Large intestine (tissue), 12 donors: ENCODE results near the gene COL6A5. TPM values are rescaled to one million over a fixed set of nuclear protein-coding genes. Genes with fewer than 3 reads are reported as not detected.

Experiments used
- DNase-seq, 2 donors: peaks; one replicate each; pipeline versions ENCODE4 v3.0.0 to v3.0.0-alpha.2; 2013
- H3K27ac ChIP-seq: one replicate; pipeline ENCODE4 v1.5.1; 2013; ENCODE audit warnings: low read length
- H3K27me3 ChIP-seq: 2 replicates; pipeline ENCODE4 v1.6.1; 2013; ENCODE audit warnings: low read length; ENCODE audit not compliant: control insufficient read depth, insufficient read depth
- H3K36me3 ChIP-seq: 2 replicates; pipeline ENCODE4 v1.6.1; 2013; ENCODE audit warnings: low read length; ENCODE audit not compliant: control insufficient read depth, insufficient read depth
- H3K4me1 ChIP-seq: one replicate; pipeline ENCODE4 v1.6.1; 2013; ENCODE audit warnings: low read length; ENCODE audit not compliant: control insufficient read depth, insufficient read depth
- H3K4me3 ChIP-seq: one replicate; pipeline ENCODE4 v1.5.1; 2013; ENCODE audit warnings: low read length
- H3K9me3 ChIP-seq: one replicate; pipeline ENCODE4 v1.6.1; 2013; ENCODE audit warnings: mild to moderate bottlenecking, low read depth, low read length, moderate library complexity; ENCODE audit not compliant: control insufficient read depth
- whole genome bisulfite sequencing: methylation state at CpG from one replicate; pipeline ENCODE4 v1.1.5; 2013; ENCODE audit warnings: low lambda C conversion rate; ENCODE audit not compliant: insufficient coverage; 5-methylcytosine and 5-hydroxymethylcytosine counted together
- long read RNA-seq, 11 donors: transcript quantifications; one replicate each; lab custom pipeline, GENCODE V29; 2026
- polyA plus RNA-seq: library from polyadenylated mRNA; unstranded; fragments of 120-200 nt; gene quantifications from one replicate; pipeline ENCODE4 v1.2.1, GENCODE V29; 2013

Gene COL6A5
- 2.2 TPM for polyA plus RNA-seq
- long read RNA-seq, donor 1, result 0 reads
- long read RNA-seq, donor 2, partial matches to known transcripts, result 0 of 1 reads
- long read RNA-seq, donor 2, other reads (novel, unspliced or antisense), result 0 of 1 reads
- long read RNA-seq, donor 3, result 0 reads
- long read RNA-seq, donor 4, result 0 reads
- long read RNA-seq, donor 5, result 0 reads
- long read RNA-seq, donor 6, result 0 reads
- long read RNA-seq, donor 7, result 0 reads
- long read RNA-seq, donor 8, result 0 reads
- long read RNA-seq, donor 9, result 0 reads
- long read RNA-seq, donor 10, partial matches to known transcripts, result 0 of 1 reads
- long read RNA-seq, donor 10, other reads (novel, unspliced or antisense), result 0 of 1 reads
- long read RNA-seq, donor 11, result 0 reads

GRCh38 chr3:130345487-130346079 is at the start of gene COL6A5:
TSS of gene COL6A5 (plus strand) at chr3:130345672. CDS start at chr3:130373639, 27,967 bp downstream.
- DNase-seq, result no peak
- peaks cover 22% of the 10 kb centered on the region for H3K27me3 ChIP-seq
- WGBS, result no CpG with 5 or more reads among the region's 41 CpGs
- H3K36me3 ChIP-seq, result no peaks in the 10 kb centered on the region
- H3K9me3 ChIP-seq, result no peaks in the 10 kb centered on the region
- no peak within 1 kb of the TSS for H3K27ac ChIP-seq
- H3K4me1 ChIP-seq, result no peaks in the 10 kb centered on the region
- no peak within 1 kb of the TSS for H3K4me3 ChIP-seq

GRCh38 chr3:130299531-130299930 is 45.9 kb upstream of the COL6A5 start:
- H3K4me3 ChIP-seq, result no peak overlapping the region
- H3K9me3 ChIP-seq, result no peaks in the 10 kb centered on the region
- H3K27me3 ChIP-seq, result no peaks in the 10 kb centered on the region
- no peak for DNase-seq
- H3K27ac ChIP-seq, result no peak overlapping the region
- no peaks in the 10 kb centered on the region for H3K4me1 ChIP-seq
- H3K36me3 ChIP-seq, result no peaks in the 10 kb centered on the region
- WGBS, result no CpG with 5 or more reads among the region's 2 CpGs

GRCh38 chr3:130300888-130301287 is 44.6 kb upstream of the COL6A5 start:
- no peak overlapping the region for H3K4me3 ChIP-seq
- H3K4me1 ChIP-seq, result no peaks in the 10 kb centered on the region
- H3K9me3 ChIP-seq, result no peaks in the 10 kb centered on the region
- no peak for DNase-seq
- H3K36me3 ChIP-seq, result no peaks in the 10 kb centered on the region
- H3K27me3 ChIP-seq, result no peaks in the 10 kb centered on the region
- WGBS, result 100% methylated on average over 4 of the region's 11 CpGs
- H3K27ac ChIP-seq, result no peak overlapping the region

GRCh38 chr3:130310109-130310508 is 35.4 kb upstream of the COL6A5 start:
- WGBS, result 80% methylated on average over 1 of the region's 4 CpGs
- Histone ChIP-seq H3K27me3 (no peaks in the 10 kb centered on the region), H3K9me3 (no peaks in the 10 kb centered on the region), H3K4me1 (no peaks in the 10 kb centered on the region), H3K36me3 (no peaks in the 10 kb centered on the region), H3K27ac (no peak overlapping the region), H3K4me3 (no peak overlapping the region)
- no peak for DNase-seq

GRCh38 chr3:130312374-130312773 is 33.1 kb upstream of the COL6A5 start:
- Histone ChIP-seq H3K4me3 (no peak overlapping the region), H3K27ac (no peak overlapping the region), H3K9me3 (no peaks in the 10 kb centered on the region), H3K36me3 (no peaks in the 10 kb centered on the region), H3K4me1 (no peaks in the 10 kb centered on the region), H3K27me3 (no peaks in the 10 kb centered on the region)
- no peak for DNase-seq

- Histone ChIP-seq H3K27ac (no peak overlapping the region), H3K4me1 (no peaks in the 10 kb centered on the region), H3K36me3 (no peaks in the 10 kb centered on the region), H3K9me3 (no peaks in the 10 kb centered on the region), H3K4me3 (no peak overlapping the region), H3K27me3 (no peaks in the 10 kb centered on the region)
- DNase-seq, result peak; percentile 4 to 15
- 60% methylated on average over 1 of the region's 2 CpGs for whole genome bisulfite sequencing
These were observed 29.3 kb upstream of the COL6A5 start for GRCh38 chr3:130316169-130316568.

GRCh38 chr3:130323503-130323902 is 22.0 kb upstream of the COL6A5 start:
- no peaks in the 10 kb centered on the region for H3K9me3 ChIP-seq
- no peak overlapping the region for H3K27ac ChIP-seq
- H3K36me3 ChIP-seq, result no peaks in the 10 kb centered on the region
- H3K4me3 ChIP-seq, result no peak overlapping the region
- no peaks in the 10 kb centered on the region for H3K4me1 ChIP-seq
- no peaks in the 10 kb centered on the region for H3K27me3 ChIP-seq
- no peak for DNase-seq
- WGBS, result no CpG with 5 or more reads among the region's 1 CpG

GRCh38 chr3:130340766-130341165 is 4.7 kb upstream of the COL6A5 start:
- H3K27me3 ChIP-seq, result peaks cover 14% of the 10 kb centered on the region
- H3K4me1 ChIP-seq, result no peaks in the 10 kb centered on the region
- no peaks in the 10 kb centered on the region for H3K9me3 ChIP-seq
- no peak overlapping the region for H3K4me3 ChIP-seq
- H3K36me3 ChIP-seq, result no peaks in the 10 kb centered on the region
- no peak for DNase-seq
- 60% methylated on average over 1 of the region's 1 CpG for WGBS
- H3K27ac ChIP-seq, result no peak overlapping the region

GRCh38 chr3:130341388-130341787 is 4.1 kb upstream of the COL6A5 start:
- no peak overlapping the region for H3K27ac ChIP-seq
- no peaks in the 10 kb centered on the region for H3K4me1 ChIP-seq
- H3K9me3 ChIP-seq, result no peaks in the 10 kb centered on the region
- no peak overlapping the region for H3K4me3 ChIP-seq
- no peaks in the 10 kb centered on the region for H3K36me3 ChIP-seq
- no peak for DNase-seq
- H3K27me3 ChIP-seq, result peaks cover 20% of the 10 kb centered on the region

- no peaks in the 10 kb centered on the region for H3K4me1 ChIP-seq
- H3K9me3 ChIP-seq, result no peaks in the 10 kb centered on the region
- 86% methylated on average over 2 of the region's 4 CpGs for WGBS
- H3K36me3 ChIP-seq, result no peaks in the 10 kb centered on the region
- no peak for DNase-seq
- peaks cover 22% of the 10 kb centered on the region for H3K27me3 ChIP-seq
- H3K27ac ChIP-seq, result no peak overlapping the region
- no peak overlapping the region for H3K4me3 ChIP-seq
These were observed 3.6 kb upstream of the COL6A5 start for GRCh38 chr3:130341882-130342281.
